Esophagus muscularis mucosa (tissue), 4 donors: ENCODE results near the gene GPATCH8. TPM values are rescaled to one million over a fixed set of nuclear protein-coding genes. Genes with fewer than 3 reads are reported as not detected.

Experiments used
- DNase-seq: peaks from one replicate; pipeline ENCODE4 v3.0.0-alpha.2; 2017; ENCODE audit errors: extremely low spot score
- H3K27ac ChIP-seq, 4 donors: fragments of 200-600 bp; sonication (generic); replicated peaks in 1 of 4; 1 replicate in 3 of 4; 2 replicates in 1 of 4; pipeline ENCODE4 v1.5.1; 2016 to 2019; ENCODE audit warnings: mild to moderate bottlenecking in 1 of 4
- H3K27me3 ChIP-seq, 4 donors: fragments of 200-600 bp; sonication (generic); one replicate each; pipeline versions ENCODE4 v1.5.1 to v1.6.0; 2016 to 2019
- H3K36me3 ChIP-seq, 4 donors: fragments of 200-600 bp; sonication (generic); one replicate each; pipeline ENCODE4 v1.5.1; 2016 to 2019
- H3K4me1 ChIP-seq, 4 donors: fragments of 200-600 bp; sonication (generic); one replicate each; pipeline ENCODE4 v1.5.1; 2016 to 2019
- H3K4me3 ChIP-seq, 4 donors: fragments of 200-600 bp; sonication (generic); 1 replicate in 2 of 4; 2 replicates in 2 of 4; pipeline ENCODE4 v1.5.1; 2016 to 2019; ENCODE audit warnings: mild to moderate bottlenecking in 4 of 4, moderate library complexity in 1 of 4
- H3K9me3 ChIP-seq, 4 donors: fragments of 200-600 bp; sonication (generic); 1 replicate in 3 of 4; 2 replicates in 1 of 4; pipeline ENCODE4 v1.5.1; 2016 to 2019
- CTCF ChIP-seq, 3 experiments: fragments of 200-600 bp in 2 of 3; fragments of 450-650 bp in 1 of 3; sonication (generic) in 2 of 3; IDR thresholded peaks; one replicate each; pipeline ENCODE4 v1.5.1; 2017 to 2019; ENCODE audit warnings: antibody characterized with exemption in 3 of 3, mild to moderate bottlenecking in 2 of 3, moderate library complexity in 1 of 3
- EP300 ChIP-seq: sonication (generic); formaldehyde crosslinking; IDR thresholded peaks from one replicate; pipeline ENCODE4 v1.6.1; 2017; ENCODE audit warnings: antibody characterized with exemption
- POLR2A ChIP-seq: fragments of 450-650 bp; IDR thresholded peaks from one replicate; pipeline ENCODE4 v1.6.1; 2017; ENCODE audit warnings: antibody characterized with exemption, moderate library complexity, mild to moderate bottlenecking, low read depth
- POLR2AphosphoS5 ChIP-seq, 2 donors: sonication (generic); formaldehyde crosslinking; IDR thresholded peaks; one replicate each; pipeline ENCODE4 v1.6.1; 2017; ENCODE audit warnings: antibody characterized with exemption in 2 of 2
- WGBS: methylation state at CpG from one replicate; pipeline ENCODE4 v1.1.5; 2018; 5-methylcytosine and 5-hydroxymethylcytosine counted together
- intact Hi-C: fragments of 100-400 bp; cut with DNase I; formaldehyde crosslinking; loops from one replicate; pipeline ENCODE4 v1.15.1; 2023
- total RNA-seq, 4 donors: library from RNA; depleted of rRNA; stranded (reverse); fragments of >200 nt; gene quantifications; one replicate each; pipeline versions ENCODE4 v1.1.0 to v1.2.1, GENCODE V29; 2016

The GPATCH8 gene
- total RNA-seq, 4 donors from 2014 or later: 21.0 to 51.1 (median 27.9) TPM

GRCh38 chr17:44444735-44445105, 58.5 kb downstream of the GPATCH8 start:
- no peaks in the 10 kb centered on the region for H3K27me3 ChIP-seq
- H3K36me3 ChIP-seq: peaks cover 0 to 3% (median 0%) of the 10 kb centered on the region in 4 donors
- no peaks in the 10 kb centered on the region for H3K9me3 ChIP-seq
- TF ChIP-seq CTCF (IDR thresholded peaks at IDR 0.05): no peak
- no peak for TF ChIP-seq EP300
- no peak for TF ChIP-seq POLR2AphosphoS5 (IDR thresholded peaks at IDR 0.05)
- no peak for TF ChIP-seq POLR2A
- intact Hi-C loops: no loop called here
- no peak for DNase-seq
- H3K4me3 ChIP-seq: no peak overlapping the region
- 96% methylated on average over 6 of the region's 6 CpGs for WGBS
- H3K4me1 ChIP-seq: peaks cover under 1 to 2% (median 2%) of the 10 kb centered on the region in 4 donors
- H3K27ac ChIP-seq: no peak overlapping the region

GRCh38 chr17:44442806-44443205, 60.4 kb downstream of the GPATCH8 start:
- 95% methylated on average over 3 of the region's 3 CpGs for WGBS
- peaks cover 13 to 21% (median 14%) of the 10 kb centered on the region in 4 donors for H3K4me1 ChIP-seq
- H3K27ac ChIP-seq: no peak overlapping the region
- no peak overlapping the region for H3K4me3 ChIP-seq
- DNase-seq: no peak
- H3K36me3 ChIP-seq: peaks cover 0 to 3% (median 0%) of the 10 kb centered on the region in 4 donors
- TF ChIP-seq EP300: no peak
- TF ChIP-seq CTCF (IDR thresholded peaks at IDR 0.05): no peak
- no peak for TF ChIP-seq POLR2AphosphoS5 (IDR thresholded peaks at IDR 0.05)
- no peak for TF ChIP-seq POLR2A
- no peaks in the 10 kb centered on the region for H3K27me3 ChIP-seq
- intact Hi-C loops: no loop called here
- H3K9me3 ChIP-seq: no peaks in the 10 kb centered on the region

- no peaks in the 10 kb centered on the region for H3K9me3 ChIP-seq
- no peak overlapping the region for H3K4me3 ChIP-seq
- peaks cover 13 to 22% (median 14%) of the 10 kb centered on the region in 4 donors for H3K4me1 ChIP-seq
- DNase-seq: no peak
- 82% methylated on average over 3 of the region's 3 CpGs for WGBS
- H3K27me3 ChIP-seq: no peaks in the 10 kb centered on the region
- TF ChIP-seq CTCF (IDR thresholded peaks at IDR 0.05) (no peak), EP300 (no peak), POLR2AphosphoS5 (IDR thresholded peaks at IDR 0.05) (no peak)
- intact Hi-C loops: no loop called here
- H3K36me3 ChIP-seq: peaks cover 0 to 24% (median 12%) of the 10 kb centered on the region in 4 donors
- no peak overlapping the region for H3K27ac ChIP-seq
Observed at GRCh38 chr17:44439168-44439567, 64.0 kb downstream of the GPATCH8 start.

- H3K36me3 ChIP-seq: peaks cover 1 to 29% (median 17%) of the 10 kb centered on the region in 4 donors
- H3K9me3 ChIP-seq: no peaks in the 10 kb centered on the region
- H3K27me3 ChIP-seq: no peaks in the 10 kb centered on the region
- H3K4me1 ChIP-seq: peaks cover 13 to 24% (median 15%) of the 10 kb centered on the region in 4 donors
- intact Hi-C loops: no loop called here
- no peak overlapping the region for H3K4me3 ChIP-seq
- no peak overlapping the region for H3K27ac ChIP-seq
- no peak for DNase-seq
- peak in 1 of 2 donors; percentile 47 for TF ChIP-seq POLR2AphosphoS5 (IDR thresholded peaks at IDR 0.05)
- no peak for TF ChIP-seq CTCF (IDR thresholded peaks at IDR 0.05)
- 52% methylated on average over 2 of the region's 2 CpGs for WGBS
Observed at GRCh38 chr17:44438636-44439035, 64.6 kb downstream of the GPATCH8 start.

GRCh38 chr17:44436336-44436735, 66.9 kb downstream of the GPATCH8 start:
- intact Hi-C loops: no loop called here
- Histone ChIP-seq H3K4me3 (no peak overlapping the region), H3K4me1 (peaks cover 13 to 36% (median 32%) of the 10 kb centered on the region in 4 donors), H3K36me3 (peaks cover 16 to 48% (median 31%) of the 10 kb centered on the region in 4 donors), H3K27me3 (no peaks in the 10 kb centered on the region), H3K27ac (no peak overlapping the region), H3K9me3 (no peaks in the 10 kb centered on the region)
- no peak for DNase-seq
- no peak for TF ChIP-seq POLR2AphosphoS5 (IDR thresholded peaks at IDR 0.05)
- no peak for TF ChIP-seq CTCF (IDR thresholded peaks at IDR 0.05)
- no peak for TF ChIP-seq POLR2A
- no peak for TF ChIP-seq EP300
- 88% methylated on average over 2 of the region's 2 CpGs for WGBS
